Epithelial cell of esophagus (primary cell): ENCODE data around the gene OR51B4.

Source experiments
- DNase-seq: peaks from one replicate; pipeline ENCODE4 v3.0.0; 2010; ENCODE audit warnings: low read depth
- H3K4me3 ChIP-seq: 2 replicates; pipeline ENCODE4 v1.5.1; 2011; ENCODE audit warnings: mild to moderate bottlenecking, low read length, control low read depth
- TF ChIP-seq, protein P1 (sequence below): IDR thresholded peaks from 2 replicates; pipeline ENCODE4 v1.5.1; 2011; ENCODE audit warnings: low read depth, mild to moderate bottlenecking, low read length, control low read depth, inconsistent platforms; ENCODE audit not compliant: insufficient read depth; ENCODE audit errors: missing control alignments

OR51B4 gene

DNA sequence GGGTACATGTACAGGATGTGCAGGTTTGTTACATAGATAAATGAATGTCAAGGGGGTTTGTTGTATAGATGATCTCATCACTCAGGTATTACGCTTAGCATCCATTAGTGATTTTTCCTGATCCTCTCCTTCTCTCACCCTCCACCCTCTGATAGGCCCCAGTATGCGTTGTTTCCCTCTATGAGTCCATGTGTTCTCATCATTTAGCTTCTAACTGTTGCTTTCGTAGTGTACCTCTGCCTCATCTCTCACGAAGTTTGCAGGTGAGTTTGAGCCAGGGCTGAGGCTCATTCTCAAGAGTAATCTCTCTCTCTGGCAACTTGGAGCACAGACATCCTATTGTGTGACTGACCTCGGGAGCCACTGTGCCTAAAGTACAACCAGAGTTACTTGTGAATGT lies 27.4 kb downstream of the OR51B4 start:
- TF ChIP-seq, protein P1, sequence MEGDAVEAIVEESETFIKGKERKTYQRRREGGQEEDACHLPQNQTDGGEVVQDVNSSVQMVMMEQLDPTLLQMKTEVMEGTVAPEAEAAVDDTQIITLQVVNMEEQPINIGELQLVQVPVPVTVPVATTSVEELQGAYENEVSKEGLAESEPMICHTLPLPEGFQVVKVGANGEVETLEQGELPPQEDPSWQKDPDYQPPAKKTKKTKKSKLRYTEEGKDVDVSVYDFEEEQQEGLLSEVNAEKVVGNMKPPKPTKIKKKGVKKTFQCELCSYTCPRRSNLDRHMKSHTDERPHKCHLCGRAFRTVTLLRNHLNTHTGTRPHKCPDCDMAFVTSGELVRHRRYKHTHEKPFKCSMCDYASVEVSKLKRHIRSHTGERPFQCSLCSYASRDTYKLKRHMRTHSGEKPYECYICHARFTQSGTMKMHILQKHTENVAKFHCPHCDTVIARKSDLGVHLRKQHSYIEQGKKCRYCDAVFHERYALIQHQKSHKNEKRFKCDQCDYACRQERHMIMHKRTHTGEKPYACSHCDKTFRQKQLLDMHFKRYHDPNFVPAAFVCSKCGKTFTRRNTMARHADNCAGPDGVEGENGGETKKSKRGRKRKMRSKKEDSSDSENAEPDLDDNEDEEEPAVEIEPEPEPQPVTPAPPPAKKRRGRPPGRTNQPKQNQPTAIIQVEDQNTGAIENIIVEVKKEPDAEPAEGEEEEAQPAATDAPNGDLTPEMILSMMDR, result no peak
- no peak overlapping the region for H3K4me3 ChIP-seq
- peak; percentile 6 for DNase-seq

DNA sequence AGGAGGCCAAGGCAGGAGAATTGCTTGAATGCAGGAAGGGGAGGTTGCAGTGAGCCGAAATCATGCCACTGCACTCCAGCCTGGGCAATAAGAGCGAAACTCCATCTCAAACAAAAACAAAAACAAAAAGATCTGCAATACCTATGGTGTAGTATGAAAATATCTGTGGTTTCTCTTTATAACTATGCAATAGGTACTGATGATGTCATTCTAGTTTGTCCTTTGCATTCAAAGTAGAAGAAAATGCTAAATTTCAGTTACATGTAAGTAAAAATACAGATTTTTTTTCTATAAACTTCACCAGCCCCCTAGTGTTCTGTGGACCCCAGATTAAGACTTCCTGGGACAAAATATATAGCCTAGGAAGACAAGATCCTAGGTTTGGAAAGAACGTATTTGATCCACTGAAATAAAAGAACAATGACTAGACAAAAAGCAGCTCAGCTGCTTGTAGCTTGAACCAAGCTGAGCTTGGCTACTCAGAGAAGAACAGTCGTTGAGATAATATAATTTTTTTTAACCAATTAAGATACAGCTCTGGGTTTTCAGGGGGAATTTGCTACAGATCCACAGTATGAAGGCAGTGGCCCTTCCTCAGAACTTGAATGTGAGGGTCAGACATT lies 29.2 kb downstream of the OR51B4 start:
- TF ChIP-seq, protein P1, result no peak
- DNase-seq, result no peak
- H3K4me3 ChIP-seq, result no peak overlapping the region

DNA sequence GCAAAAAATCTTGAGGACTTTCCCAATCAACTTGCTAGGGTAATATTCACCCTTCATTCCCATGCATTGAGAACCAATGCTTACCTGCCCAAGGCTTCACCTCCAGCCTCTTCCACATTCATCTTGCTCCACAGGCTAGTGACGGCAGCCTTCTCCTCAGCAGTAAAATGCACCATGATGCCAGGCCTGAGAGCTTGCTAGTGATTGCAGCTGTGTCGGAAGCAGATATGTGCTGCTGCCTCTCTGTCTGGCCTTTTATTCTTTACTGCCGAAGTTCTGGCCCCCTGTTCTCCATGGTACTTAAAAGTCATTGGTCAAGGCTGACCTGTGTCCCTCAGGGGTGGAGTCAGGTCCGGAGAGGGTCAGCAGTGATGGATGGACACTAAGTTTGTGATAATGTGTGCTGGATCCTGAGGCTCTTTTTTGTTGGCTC lies 32.0 kb downstream of the OR51B4 start, which contains the start of gene HBE1:
Gene HBE1, minus strand, starts transcription at position 231 of the 433 bp plus-strand sequence. Its CDS starts 55 bp downstream, at position 176.
- H3K4me3 ChIP-seq, result no peak within 1 kb of the TSS
- DNase-seq, result no peak
- TF ChIP-seq, protein P1, result no peak

DNA sequence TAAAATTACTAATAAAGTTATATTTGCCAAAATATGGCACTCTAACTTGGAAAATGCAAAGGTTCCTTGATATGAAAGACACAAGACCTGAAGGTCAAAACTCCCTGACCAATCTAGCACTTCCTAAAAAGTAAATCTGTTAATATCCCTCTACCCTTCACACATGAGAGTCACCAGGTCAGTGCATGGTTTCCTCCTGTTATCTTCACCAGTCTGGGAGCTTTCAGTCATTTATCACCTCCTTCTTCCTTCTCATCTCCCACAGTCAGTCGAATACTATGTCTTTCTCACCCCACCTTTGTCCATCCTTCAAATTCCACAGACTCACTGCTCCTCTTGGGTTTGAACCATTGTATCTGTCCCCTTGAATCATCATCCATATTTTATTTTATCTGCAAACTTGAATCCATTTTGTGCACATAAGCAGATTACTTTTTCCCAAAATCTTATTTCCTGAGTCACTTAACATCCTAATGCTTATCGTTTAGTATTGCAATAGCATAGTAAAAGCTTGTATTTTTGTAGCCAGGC lies 34.6 kb downstream of the OR51B4 start:
- H3K4me3 ChIP-seq, result no peak overlapping the region
- TF ChIP-seq, protein P1, result no peak
- no peak for DNase-seq

DNA sequence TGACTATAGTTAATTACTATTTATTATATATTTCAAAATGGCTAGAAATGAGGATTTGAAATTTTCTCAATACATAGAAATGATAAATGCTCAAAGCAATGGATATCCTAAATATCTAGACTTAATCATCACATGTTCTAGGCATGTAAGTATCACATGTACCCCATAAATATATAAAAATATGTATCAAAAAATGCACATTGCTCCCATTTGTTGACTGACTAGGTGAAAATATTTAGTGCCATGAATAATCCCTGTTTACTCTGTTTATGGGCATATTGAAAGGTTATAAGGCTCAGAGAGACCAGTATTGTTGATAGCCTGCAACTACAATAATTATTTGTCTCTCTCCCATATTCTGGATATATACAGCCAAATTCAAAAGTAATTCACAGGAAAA lies 35.1 kb downstream of the OR51B4 start:
- TF ChIP-seq, protein P1, result no peak
- DNase-seq, result no peak

DNA sequence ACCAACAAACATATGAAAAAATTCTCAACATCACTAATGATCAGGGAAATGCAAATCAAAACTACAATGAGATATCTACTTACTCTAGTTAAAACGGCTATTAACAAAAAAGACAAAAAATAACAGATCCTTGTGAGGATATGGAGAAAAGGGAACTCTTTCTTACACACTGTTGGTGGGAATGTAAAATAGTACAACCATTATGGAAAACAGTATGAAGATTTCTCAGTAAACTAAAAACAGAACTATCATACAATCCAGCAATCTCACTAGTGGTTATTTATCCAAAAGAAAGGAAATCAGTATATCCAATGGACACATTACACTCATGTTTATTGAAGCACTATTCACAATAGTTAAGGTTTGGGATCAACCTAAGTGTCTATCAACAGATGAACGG lies 35.9 kb downstream of the OR51B4 start:
- DNase-seq, result no peak
- H3K4me3 ChIP-seq, result no peak overlapping the region
- TF ChIP-seq, protein P1, result no peak

More for the DNA sequence above, 35.1 kb downstream of the OR51B4 start:
- no peak overlapping the region for H3K4me3 ChIP-seq
